Measurements from ENCODE around the gene PCSK2.

DNA sequence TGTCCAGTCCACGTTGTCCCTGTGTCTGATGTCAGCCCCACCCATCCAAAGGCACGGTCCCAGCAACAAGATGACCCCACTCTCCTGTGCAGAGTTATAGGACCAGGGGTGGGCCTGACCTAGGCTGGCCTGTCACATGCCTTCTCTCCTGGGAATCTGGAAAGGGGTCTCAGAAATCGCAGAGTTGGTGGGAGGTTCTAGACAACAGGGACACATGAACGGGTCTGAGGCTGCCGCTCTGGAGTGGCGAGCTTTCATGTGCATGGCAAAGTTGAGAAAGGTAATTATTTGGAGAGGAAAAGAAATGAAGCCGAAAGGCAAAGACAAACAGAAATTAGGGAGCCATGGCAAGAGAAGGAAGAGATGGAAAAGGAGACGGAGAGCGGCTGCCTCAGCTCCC, 274.9 kb downstream of the PCSK2 start:
- TF ChIP-seq RAD21 (IDR thresholded peaks at IDR 0.05) = no peak
- TF ChIP-seq, protein P1, sequence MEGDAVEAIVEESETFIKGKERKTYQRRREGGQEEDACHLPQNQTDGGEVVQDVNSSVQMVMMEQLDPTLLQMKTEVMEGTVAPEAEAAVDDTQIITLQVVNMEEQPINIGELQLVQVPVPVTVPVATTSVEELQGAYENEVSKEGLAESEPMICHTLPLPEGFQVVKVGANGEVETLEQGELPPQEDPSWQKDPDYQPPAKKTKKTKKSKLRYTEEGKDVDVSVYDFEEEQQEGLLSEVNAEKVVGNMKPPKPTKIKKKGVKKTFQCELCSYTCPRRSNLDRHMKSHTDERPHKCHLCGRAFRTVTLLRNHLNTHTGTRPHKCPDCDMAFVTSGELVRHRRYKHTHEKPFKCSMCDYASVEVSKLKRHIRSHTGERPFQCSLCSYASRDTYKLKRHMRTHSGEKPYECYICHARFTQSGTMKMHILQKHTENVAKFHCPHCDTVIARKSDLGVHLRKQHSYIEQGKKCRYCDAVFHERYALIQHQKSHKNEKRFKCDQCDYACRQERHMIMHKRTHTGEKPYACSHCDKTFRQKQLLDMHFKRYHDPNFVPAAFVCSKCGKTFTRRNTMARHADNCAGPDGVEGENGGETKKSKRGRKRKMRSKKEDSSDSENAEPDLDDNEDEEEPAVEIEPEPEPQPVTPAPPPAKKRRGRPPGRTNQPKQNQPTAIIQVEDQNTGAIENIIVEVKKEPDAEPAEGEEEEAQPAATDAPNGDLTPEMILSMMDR (IDR thresholded peaks at IDR 0.05; ENCODE audit: low read depth, low read length, missing input control) = no peak
- TF ChIP-seq TAF1 (conservative IDR thresholded peaks at IDR 0.05) = no peak
- TF ChIP-seq NR2F2 (IDR thresholded peaks at IDR 0.05) = no peak

Data from liver (tissue), 3 donors.